ENCODE measurements around the gene LHPP. TPM values are rescaled to one million over a fixed set of nuclear protein-coding genes. Genes with fewer than 3 reads are reported as not detected.

LHPP gene
- total RNA-seq, 1 donor from 2014 or later = 6.0 TPM

DNA sequence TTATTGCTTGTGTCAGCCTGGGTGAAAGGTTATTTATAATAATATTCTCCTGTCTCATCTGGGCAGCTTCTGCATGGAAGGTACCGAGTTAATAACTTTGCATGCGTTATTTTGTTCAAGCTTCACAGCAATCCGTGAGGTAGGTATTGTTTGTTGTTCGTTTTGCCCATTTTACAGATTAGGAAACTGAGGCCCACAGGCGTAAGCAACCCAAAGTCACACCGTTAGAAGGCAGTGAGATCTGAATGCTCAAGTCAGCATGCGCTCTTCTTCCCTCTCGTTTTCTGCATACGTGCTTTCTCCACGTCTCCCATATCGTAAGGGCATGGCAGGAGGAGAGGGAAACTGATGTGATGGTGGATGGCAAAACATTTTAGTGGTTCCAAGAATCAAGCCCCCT lies 34.1 kb downstream of the LHPP start:
- H3K9me3 Mint-ChIP-seq (ENCODE audit: unreplicated experiment) = peaks cover 6% of the 10 kb centered on the region
- H3K27me3 Mint-ChIP-seq (ENCODE audit: unreplicated experiment) = peaks cover 6% of the 10 kb centered on the region
- no peak overlapping the region for H3K4me3 Mint-ChIP-seq (ENCODE audit: unreplicated experiment)
- TF ChIP-seq CTCF (IDR thresholded peaks at IDR 0.05; ENCODE audit: partially characterized antibody, unreplicated experiment) = no peak
- peaks cover 3% of the 10 kb centered on the region for H3K36me3 Mint-ChIP-seq (ENCODE audit: unreplicated experiment)
- no peak for DNase-seq
- peak overlapping the region; percentile 66 for H3K27ac Mint-ChIP-seq (ENCODE audit: unreplicated experiment)
- H3K4me1 Mint-ChIP-seq (ENCODE audit: low read depth, unreplicated experiment) = peaks cover 25% of the 10 kb centered on the region

DNA sequence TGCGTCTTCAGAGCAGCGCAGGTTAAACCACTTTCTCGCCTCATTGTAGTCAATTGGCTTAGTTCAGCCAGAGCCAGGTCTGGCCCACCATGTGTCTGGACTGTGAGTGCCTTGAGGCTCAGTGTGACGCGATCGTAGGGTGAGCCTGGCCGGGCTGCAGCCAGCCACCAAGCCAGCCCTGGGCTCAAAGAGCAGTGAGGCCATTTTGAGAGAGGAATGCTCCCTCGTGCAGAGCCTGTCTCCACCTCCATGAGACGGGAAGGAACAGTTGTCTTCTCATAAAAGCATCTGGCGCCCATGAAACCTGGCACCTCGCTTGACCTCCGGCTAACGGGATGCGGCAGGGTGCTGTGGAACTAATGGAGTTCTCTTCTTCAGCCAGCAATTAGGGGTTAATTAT lies 34.5 kb downstream of the LHPP start:
- Mint-ChIP-seq H3K36me3 (ENCODE audit: unreplicated experiment) (peaks cover 7% of the 10 kb centered on the region), H3K4me3 (ENCODE audit: unreplicated experiment) (no peak overlapping the region), H3K27ac (ENCODE audit: unreplicated experiment) (peak overlapping the region; percentile 66), H3K4me1 (ENCODE audit: low read depth, unreplicated experiment) (peaks cover 25% of the 10 kb centered on the region), H3K27me3 (ENCODE audit: unreplicated experiment) (peaks cover 6% of the 10 kb centered on the region), H3K9me3 (ENCODE audit: unreplicated experiment) (peaks cover 6% of the 10 kb centered on the region)
- TF ChIP-seq CTCF (IDR thresholded peaks at IDR 0.05; ENCODE audit: partially characterized antibody, unreplicated experiment) = no peak
- DNase-seq = no peak

- Mint-ChIP-seq H3K4me1 (ENCODE audit: low read depth, unreplicated experiment) (peaks cover 25% of the 10 kb centered on the region), H3K27me3 (ENCODE audit: unreplicated experiment) (peaks cover 6% of the 10 kb centered on the region), H3K36me3 (ENCODE audit: unreplicated experiment) (peaks cover 8% of the 10 kb centered on the region), H3K27ac (ENCODE audit: unreplicated experiment) (no peak overlapping the region), H3K4me3 (ENCODE audit: unreplicated experiment) (no peak overlapping the region), H3K9me3 (ENCODE audit: unreplicated experiment) (peaks cover 6% of the 10 kb centered on the region)
- no peak for DNase-seq
- no peak for TF ChIP-seq CTCF (IDR thresholded peaks at IDR 0.05; ENCODE audit: partially characterized antibody, unreplicated experiment)
Measured at GRCh38 chr10:124496620-124497019, 35.0 kb downstream of the LHPP start.

DNA sequence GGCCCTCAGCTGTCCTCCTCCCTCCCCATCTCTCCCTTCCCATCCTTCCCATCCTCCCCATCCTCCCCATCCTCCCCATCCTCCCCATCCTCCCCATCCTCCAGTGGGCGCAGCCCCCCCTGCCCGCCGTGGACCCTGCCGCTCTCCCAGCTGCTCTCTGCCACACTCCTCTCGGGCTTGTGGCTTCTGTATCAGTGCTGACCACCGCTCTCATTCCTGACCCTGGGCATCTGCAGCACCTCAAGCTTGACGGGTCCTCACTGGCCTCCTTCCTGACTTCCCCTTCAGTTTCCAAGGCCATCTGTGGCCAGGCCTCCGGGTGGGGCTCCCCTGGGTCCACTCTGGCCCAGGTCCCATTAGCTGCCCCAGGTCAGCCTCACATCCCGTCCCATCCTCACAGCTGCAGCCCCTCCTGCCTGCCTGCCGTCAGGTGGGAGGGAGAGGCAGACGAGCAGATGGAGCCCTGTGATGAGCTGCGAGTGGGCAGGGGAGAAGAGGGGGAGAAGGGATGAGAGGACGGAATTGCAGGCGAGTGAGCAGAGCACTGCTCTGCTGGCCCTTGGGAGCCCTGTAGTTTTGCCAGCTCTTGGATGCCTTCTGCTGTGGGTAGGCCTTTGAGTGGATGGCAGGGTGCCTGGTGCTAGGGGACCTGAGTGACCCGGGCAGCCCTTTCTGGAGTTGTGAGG lies 35.7 kb downstream of the LHPP start:
- DNase-seq = peak; percentile 66
- peaks cover 7% of the 10 kb centered on the region for H3K9me3 Mint-ChIP-seq (ENCODE audit: unreplicated experiment)
- H3K27ac Mint-ChIP-seq (ENCODE audit: unreplicated experiment) = peak overlapping the region; percentile 76
- no peak for TF ChIP-seq CTCF (IDR thresholded peaks at IDR 0.05; ENCODE audit: partially characterized antibody, unreplicated experiment)
- H3K4me1 Mint-ChIP-seq (ENCODE audit: low read depth, unreplicated experiment) = peaks cover 25% of the 10 kb centered on the region
- peaks cover 6% of the 10 kb centered on the region for H3K27me3 Mint-ChIP-seq (ENCODE audit: unreplicated experiment)
- no peak overlapping the region for H3K4me3 Mint-ChIP-seq (ENCODE audit: unreplicated experiment)
- peaks cover 8% of the 10 kb centered on the region for H3K36me3 Mint-ChIP-seq (ENCODE audit: unreplicated experiment)

DNA sequence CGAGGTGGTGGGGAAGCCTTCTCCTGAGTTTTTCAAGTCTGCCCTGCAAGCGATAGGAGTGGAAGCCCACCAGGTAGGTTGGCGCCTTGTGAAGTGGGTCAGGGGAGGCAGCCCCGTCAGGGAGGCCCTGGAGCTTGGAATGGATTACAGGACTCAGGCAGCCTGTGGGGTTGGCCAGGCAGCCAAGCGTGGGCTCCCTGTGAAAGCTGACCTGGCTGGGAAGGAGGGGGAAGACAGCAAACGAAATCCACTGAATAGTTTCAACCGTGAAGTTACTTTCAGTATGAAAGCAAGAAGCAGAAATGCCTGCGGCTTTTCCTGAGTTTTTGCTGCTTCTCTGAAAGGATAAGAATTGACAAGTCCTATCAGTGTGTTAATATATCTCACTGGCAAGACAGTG lies 36.4 kb downstream of the LHPP start:
- Mint-ChIP-seq H3K9me3 (ENCODE audit: unreplicated experiment) (peaks cover 7% of the 10 kb centered on the region), H3K4me1 (ENCODE audit: low read depth, unreplicated experiment) (peaks cover 25% of the 10 kb centered on the region), H3K4me3 (ENCODE audit: unreplicated experiment) (peak overlapping the region; percentile 11), H3K27me3 (ENCODE audit: unreplicated experiment) (peaks cover 6% of the 10 kb centered on the region), H3K27ac (ENCODE audit: unreplicated experiment) (no peak overlapping the region), H3K36me3 (ENCODE audit: unreplicated experiment) (peaks cover 8% of the 10 kb centered on the region)
- DNase-seq = no peak
- no peak for TF ChIP-seq CTCF (IDR thresholded peaks at IDR 0.05; ENCODE audit: partially characterized antibody, unreplicated experiment)
